T-cell (primary cell): Measurements from ENCODE around the gene VPS29. TPM values are rescaled to one million over a fixed set of nuclear protein-coding genes. Genes with fewer than 3 reads are reported as not detected.

Source experiments
- ATAC-seq, 4 experiments: fragments of 200-7000 bp in 3 of 4; fragments of 150-1000 bp in 1 of 4; cut with Tn5 transposase; replicated peaks in 1 of 4; 1 replicate in 3 of 4; 2 replicates in 1 of 4; pipeline ENCODE4 v1.10.0; 2021; ENCODE audit warnings: moderate library complexity in 3 of 4, mild to moderate bottlenecking in 2 of 4, moderate number of reproducible peaks in 1 of 4
- CTCF ChIA-PET, 2 donors: fragments of 300-600 bp; sonication (Branson Sonifier 250); formaldehyde crosslinking; loops; one replicate each; lab custom pipeline; 2022; ENCODE audit warnings: antibody characterized with exemption in 2 of 2; lab: Charles Lee
- POLR2A ChIA-PET, 2 donors: fragments of 300-600 bp; sonication (Branson Sonifier 250); formaldehyde crosslinking; loops; one replicate each; lab custom pipeline; 2022; ENCODE audit warnings: antibody characterized with exemption in 2 of 2; lab: Charles Lee
- DNase-seq, 35 experiments: peaks; one replicate each; pipeline versions ENCODE4 v3.0.0 to v3.0.0-alpha.2; 2013 to 2023
- H3K27ac ChIP-seq: one replicate; pipeline ENCODE4 v1.5.1; 2013; ENCODE audit warnings: low read length
- H3K27me3 ChIP-seq, 2 experiments: replicated peaks in 1 of 2; 1 replicate in 1 of 2; 2 replicates in 1 of 2; pipeline versions ENCODE4 v1.6.1 to v1.7.0; 2013; ENCODE audit warnings: low read length in 1 of 2, mixed read lengths in 1 of 2; ENCODE audit not compliant: control insufficient read depth in 2 of 2, insufficient read depth in 2 of 2; ENCODE audit errors: extremely low read depth in 1 of 2
- H3K36me3 ChIP-seq, 2 donors: 1 replicate in 1 of 2; 2 replicates in 1 of 2; pipeline versions ENCODE4 v1.6.1 to v1.7.0; 2013; ENCODE audit warnings: low read length in 1 of 2; ENCODE audit not compliant: control insufficient read depth in 2 of 2, insufficient read depth in 1 of 2; ENCODE audit errors: extremely low read depth in 1 of 2
- H3K4me1 ChIP-seq, 2 experiments: 1 replicate in 1 of 2; 2 replicates in 1 of 2; pipeline versions ENCODE4 v1.6.1 to v1.7.0; 2013; ENCODE audit warnings: low read length in 2 of 2, mixed read lengths in 1 of 2; ENCODE audit not compliant: insufficient read depth in 2 of 2, control insufficient read depth in 1 of 2; ENCODE audit errors: extremely low read depth in 1 of 2
- H3K4me3 ChIP-seq, 2 donors: 1 replicate in 1 of 2; 2 replicates in 1 of 2; pipeline versions ENCODE4 v1.5.1 to v1.7.0; 2013; ENCODE audit warnings: mild to moderate bottlenecking in 2 of 2, low read length in 1 of 2, moderate library complexity in 1 of 2; ENCODE audit not compliant: control insufficient read depth in 1 of 2; ENCODE audit errors: extremely low read depth in 1 of 2
- H3K9me3 ChIP-seq: 2 replicates; pipeline ENCODE4 v1.7.0; 2013
- H3K27ac Mint-ChIP-seq, 2 donors: one replicate each; pipeline ENCODE4 v1.8.0; 2020 to 2021; ENCODE audit warnings: mild to moderate bottlenecking in 2 of 2, mixed read lengths in 2 of 2
- H3K27me3 Mint-ChIP-seq, 2 donors: one replicate each; pipeline ENCODE4 v1.8.0; 2021 to 2022; ENCODE audit warnings: mixed read lengths in 2 of 2
- H3K36me3 Mint-ChIP-seq: one replicate; pipeline ENCODE4 v1.8.0; 2021; ENCODE audit warnings: mixed read lengths
- H3K4me1 Mint-ChIP-seq, 3 donors: one replicate each; pipeline ENCODE4 v1.8.0; 2020 to 2022; ENCODE audit warnings: mixed read lengths in 3 of 3, mild to moderate bottlenecking in 1 of 3
- H3K4me3 Mint-ChIP-seq, 3 donors: one replicate each; pipeline ENCODE4 v1.8.0; 2020 to 2022; ENCODE audit warnings: mild to moderate bottlenecking in 3 of 3, mixed read lengths in 3 of 3, moderate library complexity in 3 of 3
- H3K9me3 Mint-ChIP-seq, 3 donors: one replicate each; pipeline ENCODE4 v1.8.0; 2020 to 2022; ENCODE audit warnings: mixed read lengths in 3 of 3
- WGBS: methylation state at CpG from one replicate; pipeline ENCODE4 v1.1.5; 2013; ENCODE audit warnings: missing lambda C conversion rate; ENCODE audit not compliant: insufficient coverage; 5-methylcytosine and 5-hydroxymethylcytosine counted together
- total RNA-seq, 35 experiments: library from RNA in 6 of 35; stranded (reverse) in 6 of 35; fragments of 120-200 nt in 1 of 35; gene quantifications; one replicate each; pipeline versions ENCODE4 v1.2.1 to v1.2.4 and lab custom pipeline; 2013 to 2026

Gene VPS29
- total RNA-seq: 100 to 1,000 TPM in 1 of 5 donors, 10 to 100 TPM in 4; 79.0 to 109 (median 95.4) TPM
- total RNA-seq (2013): 109 TPM
- 26.7 to 83.0 (median 54.9) reads per million in 29 experiments for total RNA-seq (lab: John Stamatoyannopoulos, UW)

DNA sequence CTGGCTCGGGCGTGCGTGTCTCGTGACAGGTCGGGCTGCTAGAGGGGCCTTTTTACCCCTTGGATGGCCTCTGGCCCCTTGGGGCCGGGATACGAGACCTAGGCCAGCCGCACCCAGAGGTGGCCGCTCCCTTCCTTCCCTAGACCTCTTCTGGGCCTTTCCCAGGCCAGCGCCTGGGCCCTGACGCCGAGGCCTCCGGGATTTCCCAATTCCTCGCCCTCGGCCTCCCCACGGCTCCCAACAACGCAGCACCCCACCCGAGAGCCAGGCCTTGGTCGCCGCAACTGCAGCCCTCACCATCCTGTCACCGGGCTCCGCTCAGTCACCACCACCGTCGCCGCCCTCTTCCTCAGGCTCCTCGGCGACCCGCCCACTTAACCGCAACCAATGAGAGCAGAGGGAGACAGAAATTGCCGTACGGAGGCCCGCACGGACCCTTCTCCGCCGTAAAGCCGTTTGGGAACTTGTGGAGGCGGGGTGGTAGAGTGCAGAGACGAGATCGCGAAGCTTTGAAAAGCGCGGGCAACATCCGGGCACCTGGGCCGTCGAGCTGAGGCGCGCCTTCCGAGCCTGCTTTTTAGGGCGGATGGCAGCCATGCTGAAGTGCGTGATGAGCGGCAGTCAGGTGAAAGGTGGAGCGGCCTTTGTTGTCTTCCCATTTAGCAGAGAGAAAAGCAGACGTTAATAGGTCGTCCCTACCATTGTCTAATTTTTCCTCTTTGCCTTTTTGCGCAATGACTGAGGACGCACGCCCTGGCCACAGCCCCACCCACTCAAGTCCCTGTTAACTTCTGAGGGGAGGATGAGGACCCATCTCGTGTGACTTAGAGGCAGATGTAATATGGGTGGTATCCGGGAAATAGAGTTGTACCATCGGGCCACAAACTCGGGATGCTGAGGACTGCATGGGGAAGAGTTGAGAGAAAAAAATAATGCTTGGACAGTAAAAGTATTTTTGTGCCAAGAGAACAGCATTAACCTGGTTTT, at the start of gene VPS29, which contains the start of gene RAD9B:
VPS29 (minus strand) TSS at position 360 of the 987 bp plus-strand sequence; CDS start at position 300, 60 bp downstream.
RAD9B (plus strand) TSS at position 580 of the 987 bp plus-strand sequence; CDS start at position 587, 7 bp downstream.
- ChIA-PET CTCF (interaction anchor here (0.5 to 5.3 kb wide), 10 partner anchors 11 to 424 kb away, joined by 3 to 30 read pairs (median 4); partner anchors contain the start of genes ARPC3 (in 1 of the 2), FAM216A (in 1 of the 2) and GPN3 (in 1 of the 2)), POLR2A (interaction anchor here (0.5 to 0.9 kb wide), 5 partner anchors 13 to 92 kb away, joined by 3 to 7 read pairs (median 4); partner anchors contain the start of gene ARPC3 (in 1 of the 2))
- Histone ChIP-seq H3K9me3 (no peaks in the 10 kb centered on the region), H3K4me1 (peaks cover 20% of the 10 kb centered on the region in 2 experiments), H3K36me3 (no peaks in the 10 kb centered on the region), H3K27ac (peak within 1 kb of the TSS; percentile 86), H3K4me3 (peak within 1 kb of the TSS; percentile 74 to 88), H3K27me3 (no peaks in the 10 kb centered on the region)
- 0% methylated on average over 42 of the region's 61 CpGs for WGBS
- H3K4me1 Mint-ChIP-seq: peaks cover 38 to 45% (median 41%) of the 10 kb centered on the region in 3 donors
- peak within 1 kb of the TSS; percentile 90 to 99 (median 97) for H3K4me3 Mint-ChIP-seq
- ATAC-seq (peak; percentile 93 to 96 (median 95)), DNase-seq (peak; percentile 96 to 100 (median 99))
- no peaks in the 10 kb centered on the region for H3K9me3 Mint-ChIP-seq
- peaks cover 7% of the 10 kb centered on the region for H3K36me3 Mint-ChIP-seq
- peak within 1 kb of the TSS; percentile 98 for H3K27ac Mint-ChIP-seq
- H3K27me3 Mint-ChIP-seq: no peaks in the 10 kb centered on the region

DNA sequence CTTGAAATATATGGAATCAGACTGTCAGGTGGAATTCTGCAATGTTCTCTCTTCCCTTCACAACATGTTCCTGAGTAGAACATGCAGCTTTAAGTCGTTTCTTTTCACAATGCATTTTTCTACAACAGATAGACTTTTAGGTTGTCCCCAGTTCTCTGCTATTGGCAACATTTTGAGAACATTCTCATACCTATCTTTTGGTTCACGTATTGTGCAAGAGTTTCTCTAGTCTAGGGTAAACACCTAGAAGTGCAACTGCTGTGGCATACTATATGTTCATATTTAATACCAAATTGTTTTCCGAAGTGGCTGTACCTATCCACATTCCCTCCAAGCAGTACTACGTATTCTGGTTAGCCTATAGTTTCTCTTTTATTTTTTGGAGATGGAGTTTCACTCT, 49.1 kb upstream of the VPS29 start:
- no peaks in the 10 kb centered on the region for H3K27me3 ChIP-seq
- H3K36me3 ChIP-seq: peaks cover 0 to 26% of the 10 kb centered on the region in 2 donors
- 67% methylated on average over 1 of the region's 4 CpGs for WGBS
- CTCF ChIA-PET: interaction anchor here (0.9 to 6.3 kb wide), 8 partner anchors 13 to 274 kb away, joined by 3 to 99 read pairs (median 4); partner anchors contain the start of gene ARPC3 (in 1 of the 2)
- peaks cover 3 to 12% of the 10 kb centered on the region in 2 experiments for H3K4me1 ChIP-seq
- ATAC-seq (no peak), DNase-seq (no peak)
- peaks cover 32% of the 10 kb centered on the region for H3K36me3 Mint-ChIP-seq
- H3K27ac Mint-ChIP-seq: no peak overlapping the region
- no peak overlapping the region for H3K4me3 Mint-ChIP-seq
- H3K4me3 ChIP-seq: no peak overlapping the region
- H3K27me3 Mint-ChIP-seq: no peaks in the 10 kb centered on the region
- POLR2A ChIA-PET: no interaction called here
- H3K9me3 Mint-ChIP-seq: no peaks in the 10 kb centered on the region
- no peaks in the 10 kb centered on the region for H3K9me3 ChIP-seq
- H3K27ac ChIP-seq: no peak overlapping the region
- peaks cover 46 to 58% (median 50%) of the 10 kb centered on the region in 3 donors for H3K4me1 Mint-ChIP-seq

DNA sequence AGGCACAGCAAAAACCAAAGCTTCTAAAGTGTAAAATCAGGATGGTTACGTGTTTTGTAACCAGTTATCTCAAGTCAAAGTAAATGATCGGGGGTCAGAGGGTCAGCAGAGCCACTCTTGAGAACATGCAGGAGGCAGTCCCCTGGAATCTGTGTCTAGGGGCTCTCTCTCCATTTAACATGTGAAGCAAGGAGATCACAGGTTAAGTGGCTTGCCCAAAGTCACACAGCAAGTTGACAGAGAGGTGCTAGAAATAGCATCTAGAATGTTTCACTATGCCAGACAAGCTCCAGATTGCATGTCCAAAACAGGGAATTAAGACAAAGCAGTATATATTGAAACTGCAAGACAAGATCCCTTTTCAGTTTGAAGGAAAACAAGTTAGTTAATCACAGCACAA, 47.8 kb upstream of the VPS29 start:
- DNase-seq: no peak
- Histone ChIP-seq H3K4me1 (peaks cover 0 to 12% of the 10 kb centered on the region in 2 experiments), H3K27me3 (no peaks in the 10 kb centered on the region), H3K9me3 (no peaks in the 10 kb centered on the region), H3K4me3 (no peak overlapping the region), H3K36me3 (peaks cover 0 to 34% of the 10 kb centered on the region in 2 donors), H3K27ac (no peak overlapping the region)
- H3K36me3 Mint-ChIP-seq: peaks cover 40% of the 10 kb centered on the region
- H3K4me3 Mint-ChIP-seq: no peak overlapping the region
- whole genome bisulfite sequencing: 87% methylated on average over 2 of the region's 2 CpGs
- POLR2A ChIA-PET: interaction anchor here in 1 of 2 donors (0.5 kb wide), 1 partner anchor 65 kb away, joined by 3 read pairs; no protein-coding TSS in a partner anchor
- peaks cover 41 to 49% (median 44%) of the 10 kb centered on the region in 3 donors for H3K4me1 Mint-ChIP-seq
- CTCF ChIA-PET: interaction anchor here (0.7 to 2.3 kb wide), 7 partner anchors 9 to 100 kb away, joined by 3 to 30 read pairs (median 3); partner anchors contain the start of gene ARPC3 (in 1 of the 2)
- peak overlapping the region in 1 of 2 donors; percentile 39 for H3K27ac Mint-ChIP-seq
- H3K27me3 Mint-ChIP-seq: no peaks in the 10 kb centered on the region
- no peaks in the 10 kb centered on the region for H3K9me3 Mint-ChIP-seq
- no peak for ATAC-seq

DNA sequence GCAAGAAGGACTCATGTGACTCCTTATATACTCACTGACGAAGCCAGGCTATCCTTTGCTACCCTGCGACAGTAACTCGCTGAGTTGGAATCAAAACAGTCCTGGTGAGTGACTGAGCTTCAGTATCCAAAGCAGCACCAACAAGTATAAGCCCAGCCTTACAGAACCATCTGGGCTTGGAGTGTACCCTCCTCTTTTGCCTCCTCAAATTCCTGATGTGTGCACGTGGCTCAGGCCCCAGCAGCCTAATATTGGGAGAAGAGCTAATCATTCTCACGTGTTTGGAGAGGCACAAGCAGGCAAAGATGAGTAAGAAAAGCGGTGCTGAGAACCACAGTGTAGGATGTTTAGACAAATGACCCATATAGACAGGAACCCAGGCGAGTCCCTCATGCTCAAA, 46.8 kb upstream of the VPS29 start:
- Mint-ChIP-seq H3K27me3 (no peaks in the 10 kb centered on the region), H3K4me1 (peaks cover 38 to 49% (median 42%) of the 10 kb centered on the region in 3 donors), H3K36me3 (peaks cover 41% of the 10 kb centered on the region), H3K9me3 (no peaks in the 10 kb centered on the region), H3K4me3 (no peak overlapping the region), H3K27ac (no peak overlapping the region)
- Histone ChIP-seq H3K4me3 (no peak overlapping the region), H3K27me3 (no peaks in the 10 kb centered on the region), H3K27ac (no peak overlapping the region), H3K4me1 (peaks cover 0 to 14% of the 10 kb centered on the region in 2 experiments), H3K36me3 (peaks cover 0 to 38% of the 10 kb centered on the region in 2 donors), H3K9me3 (no peaks in the 10 kb centered on the region)
- WGBS: 88% methylated on average over 3 of the region's 7 CpGs
- POLR2A ChIA-PET: no interaction called here
- CTCF ChIA-PET: interaction anchor here (0.5 to 2.3 kb wide), 6 partner anchors 11 to 78 kb away, joined by 3 to 30 read pairs (median 8); no protein-coding TSS in a partner anchor
- ATAC-seq (no peak), DNase-seq (no peak)

GRCh38 chr12:110547090-110547489, 45.2 kb upstream of the VPS29 start:
- Histone ChIP-seq H3K4me1 (peaks cover 0 to 4% of the 10 kb centered on the region in 2 experiments), H3K9me3 (no peaks in the 10 kb centered on the region), H3K27ac (no peak overlapping the region), H3K36me3 (peaks cover 2 to 45% of the 10 kb centered on the region in 2 donors), H3K27me3 (no peaks in the 10 kb centered on the region), H3K4me3 (no peak overlapping the region)
- H3K36me3 Mint-ChIP-seq: peaks cover 49% of the 10 kb centered on the region
- DNase-seq: no peak
- POLR2A ChIA-PET: no interaction called here
- 100% methylated on average over 1 of the region's 2 CpGs for WGBS
- no peaks in the 10 kb centered on the region for H3K27me3 Mint-ChIP-seq
- no peaks in the 10 kb centered on the region for H3K9me3 Mint-ChIP-seq
- no peak overlapping the region for H3K4me3 Mint-ChIP-seq
- no peak overlapping the region for H3K27ac Mint-ChIP-seq
- H3K4me1 Mint-ChIP-seq: peaks cover 39 to 53% (median 46%) of the 10 kb centered on the region in 3 donors
- CTCF ChIA-PET: interaction anchor here in 1 of 2 donors (0.5 kb wide), 1 partner anchor 58 kb away, joined by 5 read pairs; no protein-coding TSS in a partner anchor
- no peak for ATAC-seq
